K562 (cell line): ENCODE data around the gene ODAD4. TPM values are rescaled to one million over a fixed set of nuclear protein-coding genes. Genes with fewer than 3 reads are reported as not detected.
A peak's percentile ranks its signal among the peaks of the same experiment; 100 is the strongest.

ENCODE experiments used
- ATAC-seq: fragments of 200-7000 bp; cut with Tn5 transposase; 3 replicates; pipeline ENCODE4 v1.9.1; 2020; ENCODE audit warnings: moderate library complexity
- BruUV-seq: library from RNA; stranded (reverse); fragments of 400-500 nt; replicated peaks from 2 replicates; lab custom pipeline; 2021; lab: Mats Ljungman, UMichigan
- CTCF ChIA-PET: fragments of 300-600 bp; formaldehyde crosslinking; extraction: SDS; loops from one replicate; lab custom pipeline; 2021; ENCODE audit warnings: low intra/inter-chr PET ratio; lab: Yijun Ruan, JAX
- POLR2A ChIA-PET: fragments of 300-600, 350-650 bp; sonication (Branson Sonifier 250); formaldehyde crosslinking; extraction: SDS; loops from one replicate; lab custom pipeline; 2021; ENCODE audit warnings: antibody characterized with exemption, inconsistent platforms; lab: Yijun Ruan, JAX
- DNase-seq, 4 experiments: peaks; one replicate each; pipeline versions ENCODE4 v3.0.0 to v3.0.0-alpha.2; 2011 to 2018; ENCODE audit warnings: low spot score in 3 of 4, mixed read lengths in 3 of 4; ENCODE audit errors: extremely low read depth in 1 of 4
- FAIRE-seq: peaks from 2 replicates; lab custom pipeline; 2011; peaks lifted over from hg19 to GRCh38; lab: Jason Lieb, UNC
- H2AFZ ChIP-seq: 2 replicates; pipeline ENCODE4 v1.6.0; 2011; ENCODE audit warnings: low read depth, low read length, control low read depth, inconsistent platforms
- H3K27ac ChIP-seq: fragments of 200-600 bp; 3 replicates; pipeline ENCODE4 v1.8.0; 2011; ENCODE audit warnings: low read depth, mild to moderate bottlenecking, control low read depth, inconsistent platforms, low read length, moderate library complexity, mixed read lengths; ENCODE audit errors: extremely low read depth
- H3K27me3 ChIP-seq, 2 experiments: fragments of 300-600 bp in 1 of 2; 2 replicates in 1 of 2; 3 replicates in 1 of 2; pipeline versions ENCODE4 v1.6.0 to v1.8.0; 2011; ENCODE audit warnings: inconsistent platforms in 2 of 2, low read length in 2 of 2, mild to moderate bottlenecking in 1 of 2, mixed read lengths in 1 of 2, moderate library complexity in 1 of 2; ENCODE audit not compliant: control insufficient read depth in 2 of 2, insufficient read depth in 2 of 2
- H3K36me3 ChIP-seq: fragments of 300-600 bp; 3 replicates; pipeline ENCODE4 v1.8.0; 2011; ENCODE audit warnings: mild to moderate bottlenecking, low read length, inconsistent platforms; ENCODE audit not compliant: control insufficient read depth, insufficient read depth
- H3K4me1 ChIP-seq, 2 experiments: fragments of 200-600 bp in 1 of 2; replicated peaks in 1 of 2; 2 replicates in 1 of 2; 3 replicates in 1 of 2; pipeline versions ENCODE4 v1.5.1 to v1.8.0; 2011; ENCODE audit warnings: inconsistent platforms in 2 of 2, low read length in 2 of 2, mild to moderate bottlenecking in 1 of 2, mixed read lengths in 1 of 2, moderate library complexity in 1 of 2; ENCODE audit not compliant: control insufficient read depth in 2 of 2, insufficient read depth in 2 of 2
- H3K4me2 ChIP-seq: 2 replicates; pipeline ENCODE4 v1.6.1; 2011; ENCODE audit warnings: low read length, control low read depth, inconsistent platforms, mixed read lengths; ENCODE audit not compliant: insufficient read depth
- H3K4me3 ChIP-seq: fragments of 200-600 bp; sonication (generic), shearing (Covaris generic); 2 replicates; pipeline ENCODE4 v1.5.1; 2016; ENCODE audit warnings: control low read depth, inconsistent platforms
- H3K79me2 ChIP-seq: fragments of 200-600 bp; 3 replicates; pipeline ENCODE4 v1.8.0; 2011; ENCODE audit warnings: low read length, inconsistent platforms; ENCODE audit not compliant: control insufficient read depth, insufficient read depth
- H3K9ac ChIP-seq, 2 experiments: 2 replicates each; pipeline versions ENCODE4 v1.6.0 to v1.6.1; 2011; ENCODE audit warnings: low read depth in 2 of 2, low read length in 2 of 2, control low read depth in 1 of 2, inconsistent platforms in 1 of 2, mild to moderate bottlenecking in 1 of 2, mixed read lengths in 1 of 2; ENCODE audit not compliant: insufficient read depth in 1 of 2
- H3K9me1 ChIP-seq: one replicate; pipeline ENCODE4 v1.6.0; 2011; ENCODE audit warnings: inconsistent platforms, mild to moderate bottlenecking, low read length, moderate library complexity; ENCODE audit not compliant: control insufficient read depth, insufficient read depth
- H3K9me3 ChIP-seq: replicated peaks from 2 replicates; pipeline ENCODE4 v1.5.1; 2011; ENCODE audit warnings: low read depth, low read length, inconsistent platforms; ENCODE audit not compliant: control insufficient read depth, insufficient read depth
- H4K20me1 ChIP-seq: replicated peaks from 2 replicates; pipeline ENCODE4 v1.6.1; 2011; ENCODE audit warnings: low read length, inconsistent platforms, mixed read lengths; ENCODE audit not compliant: control insufficient read depth, insufficient read depth
- C11orf30 ChIP-seq: fragments of 450-650 bp; IDR thresholded peaks from 2 replicates; pipeline ENCODE4 v1.6.1; 2016; ENCODE audit warnings: low read depth, mild to moderate bottlenecking
- CBFB ChIP-seq: sonication (generic); formaldehyde crosslinking; IDR thresholded peaks from 2 replicates; pipeline ENCODE4 v1.4.0; 2020; ENCODE audit warnings: mild to moderate bottlenecking, missing genetic modification reagents
- DACH1 ChIP-seq: fragments of 450-650 bp; IDR thresholded peaks from 2 replicates; pipeline ENCODE4 v1.6.1; 2018; ENCODE audit not compliant: partially characterized antibody
- IFI16 ChIP-seq: fragments of 250-450 bp; sonication (Bioruptor Pico); IDR thresholded peaks from 2 replicates; pipeline ENCODE4 v2.1.2; 2022; ENCODE audit warnings: mild to moderate bottlenecking, inconsistent platforms
- JUNB ChIP-seq: fragments of 450-650 bp; formaldehyde crosslinking; conservative IDR thresholded peaks from 2 replicates; pipeline ENCODE4 v1.4.0; 2020; ENCODE audit warnings: mild to moderate bottlenecking
- NCOA6 ChIP-seq: fragments of 450-650 bp; IDR thresholded peaks from 2 replicates; pipeline ENCODE4 v1.6.1; 2017; ENCODE audit warnings: mild to moderate bottlenecking
- PCBP1 ChIP-seq: fragments of 200-400 bp; formaldehyde crosslinking; IDR thresholded peaks from 2 replicates; pipeline ENCODE4 v1.6.1; 2018; ENCODE audit warnings: mild to moderate bottlenecking, low read depth, low read length; ENCODE audit not compliant: poor library complexity, severe bottlenecking
- RBM39 ChIP-seq: fragments of 200-400 bp; formaldehyde crosslinking; optimal IDR thresholded peaks from 2 replicates; pipeline ENCODE3; 2018; ENCODE audit warnings: low read depth, low read length
- RNF2 ChIP-seq: sonication (generic); IDR thresholded peaks from 2 replicates; pipeline ENCODE4 v1.6.1; 2016
- WHSC1 ChIP-seq: IDR thresholded peaks from one replicate; pipeline ENCODE4 v1.6.1; 2012; ENCODE audit warnings: low read length, control low read depth, inconsistent platforms
- ZNF12 ChIP-seq: sonication (generic); formaldehyde crosslinking; IDR thresholded peaks from 2 replicates; pipeline ENCODE4 v1.4.0; 2020; ENCODE audit warnings: mild to moderate bottlenecking, missing genetic modification reagents
- ZNF274 ChIP-seq: IDR thresholded peaks from 2 replicates; pipeline ENCODE4 v1.6.1; 2011; ENCODE audit warnings: low read depth, mild to moderate bottlenecking, low read length, moderate library complexity, borderline replicate concordance
- ZNF780A ChIP-seq: fragments of 250-450 bp; sonication (Bioruptor Pico); IDR thresholded peaks from 2 replicates; pipeline ENCODE4 v1.5.0; 2021; ENCODE audit warnings: mild to moderate bottlenecking
- WGBS: fragments of 100-300 bp; shearing (Covaris generic); methylation state at CpG from one replicate; pipeline ENCODE4 v1.1.6; 2016; ENCODE audit warnings: low coverage, mixed read lengths; ENCODE audit not compliant: insufficient coverage; ENCODE audit errors: missing lambda C conversion rate; 5-methylcytosine and 5-hydroxymethylcytosine counted together
- in situ Hi-C: fragments of 300-500 bp; cut with MboI; formaldehyde crosslinking; loops from 4 replicates; pipeline ENCODE4 v1.15.0; 2018; ENCODE audit warnings: inconsistent platforms, mixed read lengths
- intact Hi-C: fragments of 100-400 bp; cut with micrococcal nuclease; formaldehyde crosslinking; loops from 2 replicates; pipeline ENCODE4 v1.14.2; 2022
- polyA plus RNA-seq, 8 experiments: library from polyadenylated mRNA; depleted of rRNA in 4 of 8; stranded (reverse) in 5 of 8; unstranded in 3 of 8; fragments of >200 nt; fragmentation: Nextera tagmentation in 2 of 8; fragmentation: Illumina TruSeq in 1 of 8; extraction: Ambion mirVana in 2 of 8; extraction: Trizol in 1 of 8; gene quantifications; 2 replicates each; pipeline versions ENCODE4 v1.2.1 to v1.2.3, GENCODE V29; 2011 to 2014; ENCODE audit warnings: inconsistent platforms in 1 of 8, missing spikeins in 1 of 8
- total RNA-seq, 7 experiments: library from RNA; depleted of rRNA in 6 of 7; stranded (reverse); fragments of >200 nt in 6 of 7; fragmentation: Illumina TruSeq in 2 of 7; extraction: Trizol in 2 of 7; gene quantifications; 2 replicates each; pipeline versions ENCODE4 v1.2.1 to v1.2.3, GENCODE V29; 2011 to 2021; ENCODE audit warnings: low replicate concordance in 1 of 7
- TF ChIP-seq, protein P1 (sequence below): sonication (generic); formaldehyde crosslinking; IDR thresholded peaks from 2 replicates; pipeline ENCODE4 v1.5.0; 2020; ENCODE audit warnings: missing genetic modification reagents
- TF ChIP-seq, protein P2 (sequence below): fragments of 450-650 bp; formaldehyde crosslinking; IDR thresholded peaks from 2 replicates; pipeline ENCODE4 v1.4.0; 2020; ENCODE audit warnings: mild to moderate bottlenecking, mixed read lengths

Gene ODAD4
- total and polyA plus RNA-seq, 9 of the 15 experiments (the other 6 are each of a cell fraction or from before 2014, with no cell fraction given), result 0.09 to 0.98 (median 0.51) TPM

DNA sequence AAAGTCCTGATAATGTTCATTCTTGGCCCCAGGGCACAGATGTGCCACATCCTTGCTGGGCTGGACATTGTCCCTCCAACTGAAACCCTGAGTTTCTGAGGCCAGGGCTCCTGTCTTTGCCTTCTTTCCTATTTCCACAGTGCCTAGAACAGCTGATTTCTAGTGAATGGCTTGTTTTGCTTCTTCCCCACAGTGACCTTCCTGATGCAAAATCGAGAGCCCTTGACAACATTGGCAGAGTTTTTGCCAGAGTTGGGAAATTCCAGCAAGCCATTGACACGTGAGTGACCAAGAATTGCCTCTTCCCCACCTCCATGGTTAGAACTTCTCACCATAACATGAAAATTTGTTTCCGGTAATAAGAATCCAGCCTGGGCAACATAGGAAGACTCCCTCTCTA is 14.5 kb downstream of the ODAD4 start:
- ChIA-PET CTCF (no interaction called here), POLR2A (interaction anchor here (1.6 kb wide), 1 partner anchor 21 kb away, joined by 4 read pairs; the partner anchor contains the start of gene CNP)
- H4K20me1 ChIP-seq, result no peaks in the 10 kb centered on the region
- no peaks in the 10 kb centered on the region for H3K27me3 ChIP-seq
- BruUV-seq, result no TSS peak
- peaks cover 3 to 6% of the 10 kb centered on the region in 2 experiments; a peak in 3 of 5 replicates for H3K4me1 ChIP-seq
- 56% methylated on average over 3 of the region's 3 CpGs for WGBS
- no peaks in the 10 kb centered on the region for H3K9me1 ChIP-seq
- no peak for TF ChIP-seq WHSC1
- TF ChIP-seq DACH1, result peak; percentile 16
- no peak for TF ChIP-seq ZNF12 (CRISPR knock-in tag)
- TF ChIP-seq, all 486 proteins: peak for 1
- ATAC-seq, result no peak
- no peak for DNase-seq
- no peaks in the 10 kb centered on the region for H3K36me3 ChIP-seq
- intact Hi-C loops (no loop called here), in situ Hi-C loops (no loop called here)
- H3K9me3 ChIP-seq, result no peaks in the 10 kb centered on the region
- no peaks in the 10 kb centered on the region for H3K79me2 ChIP-seq
- H2AFZ ChIP-seq, result no peak overlapping the region
- H3K9ac ChIP-seq, result peak overlapping the region in 1 of 2 experiments; percentile 6; a peak in 1 of 4 replicates
- FAIRE-seq, result no peak
- no peak overlapping the region for H3K27ac ChIP-seq
- H3K4me3 ChIP-seq, result no peak overlapping the region
- H3K4me2 ChIP-seq, result no peak overlapping the region

DNA sequence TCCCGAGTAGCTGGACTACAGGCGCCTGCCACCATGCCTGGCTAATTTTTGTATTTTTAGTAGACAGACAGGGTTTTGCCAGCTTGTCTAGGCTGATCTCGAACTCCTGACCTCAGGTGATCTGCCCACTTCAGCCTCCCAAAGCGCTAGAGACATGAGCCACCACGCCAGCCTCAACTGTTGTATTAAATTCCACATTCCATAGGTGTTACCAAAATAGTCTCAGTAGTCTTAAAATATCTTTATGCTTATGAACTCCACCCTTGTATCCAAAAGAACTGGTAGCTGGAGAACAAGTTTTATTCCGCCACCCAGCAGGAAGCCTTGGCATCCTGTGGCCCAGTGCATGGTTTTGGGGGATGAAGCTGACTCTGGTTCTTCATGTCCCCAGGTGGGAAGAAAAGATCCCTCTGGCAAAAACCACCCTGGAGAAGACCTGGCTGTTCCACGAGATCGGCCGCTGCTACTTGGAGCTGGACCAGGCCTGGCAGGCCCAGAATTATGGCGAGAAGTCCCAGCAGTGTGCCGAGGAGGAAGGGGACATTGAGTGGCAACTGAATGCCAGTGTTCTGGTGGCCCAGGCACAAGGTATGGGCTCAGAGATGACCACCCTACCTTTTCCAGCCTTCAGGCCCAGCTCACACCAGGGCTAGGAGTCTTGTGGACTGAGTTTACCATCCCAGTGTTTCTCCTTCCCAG is 18.5 kb downstream of the ODAD4 start:
- 60% methylated on average over 11 of the region's 11 CpGs for WGBS
- Histone ChIP-seq H3K27ac (no peak overlapping the region), H3K4me1 (peaks cover 0 to 3% of the 10 kb centered on the region in 2 experiments; a peak in 1 of 5 replicates), H3K4me3 (no peak overlapping the region), H3K9me1 (no peaks in the 10 kb centered on the region), H3K4me2 (no peak overlapping the region), H3K79me2 (no peaks in the 10 kb centered on the region), H2AFZ (peak overlapping the region; percentile 68; the same call in 1 of the 2 replicates), H3K9ac (peak overlapping the region in 1 of 2 experiments; percentile 65; a peak in 1 of 4 replicates), H3K9me3 (no peaks in the 10 kb centered on the region), H3K36me3 (no peaks in the 10 kb centered on the region), H3K27me3 (no peaks in the 10 kb centered on the region), H4K20me1 (no peaks in the 10 kb centered on the region)
- in situ Hi-C loops (no loop called here), intact Hi-C loops (no loop called here)
- ATAC-seq (no peak), FAIRE-seq (no peak), DNase-seq (no peak)
- POLR2A ChIA-PET, result interaction anchor here (0.6 to 2.6 kb wide), 4 partner anchors 9 to 14 kb away, joined by 4 to 13 read pairs (median 4); no protein-coding TSS in a partner anchor
- BruUV-seq, result no TSS peak
- CTCF ChIA-PET, result no interaction called here
- TF ChIP-seq CBFB (CRISPR knock-in tag) (no peak), RBM39 (no peak), C11orf30 (no peak), ZNF780A (CRISPR knock-in tag) (no peak), JUNB (CRISPR knock-in tag) (no peak), RNF2 (no peak), PCBP1 (no peak), IFI16 (no peak), NCOA6 (no peak), ZNF274 (no peak)
- TF ChIP-seq, protein P1, sequence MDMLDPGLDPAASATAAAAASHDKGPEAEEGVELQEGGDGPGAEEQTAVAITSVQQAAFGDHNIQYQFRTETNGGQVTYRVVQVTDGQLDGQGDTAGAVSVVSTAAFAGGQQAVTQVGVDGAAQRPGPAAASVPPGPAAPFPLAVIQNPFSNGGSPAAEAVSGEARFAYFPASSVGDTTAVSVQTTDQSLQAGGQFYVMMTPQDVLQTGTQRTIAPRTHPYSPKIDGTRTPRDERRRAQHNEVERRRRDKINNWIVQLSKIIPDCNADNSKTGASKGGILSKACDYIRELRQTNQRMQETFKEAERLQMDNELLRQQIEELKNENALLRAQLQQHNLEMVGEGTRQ (CRISPR knock-in tag), result no peak
- TF ChIP-seq, protein P2, sequence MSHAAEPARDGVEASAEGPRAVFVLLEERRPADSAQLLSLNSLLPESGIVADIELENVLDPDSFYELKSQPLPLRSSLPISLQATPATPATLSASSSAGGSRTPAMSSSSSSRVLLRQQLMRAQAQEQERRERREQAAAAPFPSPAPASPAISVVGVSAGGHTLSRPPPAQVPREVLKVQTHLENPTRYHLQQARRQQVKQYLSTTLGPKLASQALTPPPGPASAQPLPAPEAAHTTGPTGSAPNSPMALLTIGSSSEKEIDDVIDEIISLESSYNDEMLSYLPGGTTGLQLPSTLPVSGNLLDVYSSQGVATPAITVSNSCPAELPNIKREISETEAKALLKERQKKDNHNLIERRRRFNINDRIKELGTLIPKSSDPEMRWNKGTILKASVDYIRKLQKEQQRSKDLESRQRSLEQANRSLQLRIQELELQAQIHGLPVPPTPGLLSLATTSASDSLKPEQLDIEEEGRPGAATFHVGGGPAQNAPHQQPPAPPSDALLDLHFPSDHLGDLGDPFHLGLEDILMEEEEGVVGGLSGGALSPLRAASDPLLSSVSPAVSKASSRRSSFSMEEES, result no peak
